HEK293 (cell line): Measurements from ENCODE around the gene SAMD1.

ENCODE experiments used
- GLIS1 ChIP-seq: fragments of 450-650 bp; formaldehyde crosslinking; IDR thresholded peaks from 2 replicates; pipeline ENCODE4 v1.5.1; 2016; ENCODE audit warnings: missing biosample characterization, missing genetic modification characterization
- GLIS2 ChIP-seq: fragments of 450-650 bp; formaldehyde crosslinking; IDR thresholded peaks from 2 replicates; pipeline ENCODE4 v1.5.1; 2016; ENCODE audit warnings: missing biosample characterization, missing genetic modification characterization
- KLF16 ChIP-seq: fragments of 450-650 bp; formaldehyde crosslinking; IDR thresholded peaks from 2 replicates; pipeline ENCODE4 v1.5.1; 2017; ENCODE audit warnings: missing biosample characterization, missing genetic modification characterization
- KLF8 ChIP-seq: fragments of 450-650 bp; formaldehyde crosslinking; IDR thresholded peaks from 2 replicates; pipeline ENCODE4 v1.5.1; 2016; ENCODE audit warnings: missing biosample characterization, missing genetic modification characterization
- KLF9 ChIP-seq: fragments of 450-650 bp; formaldehyde crosslinking; IDR thresholded peaks from 2 replicates; pipeline ENCODE4 v1.5.1; 2016; ENCODE audit warnings: missing biosample characterization, missing genetic modification characterization, low read depth
- PATZ1 ChIP-seq: fragments of 450-650 bp; formaldehyde crosslinking; IDR thresholded peaks from 2 replicates; pipeline ENCODE4 v1.5.1; 2016; ENCODE audit warnings: missing biosample characterization, missing genetic modification characterization
- PRDM6 ChIP-seq: fragments of 450-650 bp; formaldehyde crosslinking; IDR thresholded peaks from 2 replicates; pipeline ENCODE4 v1.5.1; 2017; ENCODE audit warnings: missing biosample characterization, missing genetic modification characterization
- RBAK ChIP-seq: fragments of 450-650 bp; formaldehyde crosslinking; IDR thresholded peaks from 2 replicates; pipeline ENCODE4 v1.5.1; 2016; ENCODE audit warnings: missing biosample characterization, missing genetic modification characterization
- SETDB1 ChIP-seq: IDR thresholded peaks from one replicate; pipeline ENCODE4 v1.6.1; 2017; ENCODE audit warnings: mild to moderate bottlenecking, low read length, moderate library complexity, mixed read lengths; ENCODE audit not compliant: insufficient read length
- ZBTB20 ChIP-seq: fragments of 450-650 bp; formaldehyde crosslinking; IDR thresholded peaks from 2 replicates; pipeline ENCODE4 v1.5.1; 2016; ENCODE audit warnings: missing biosample characterization, missing genetic modification characterization
- ZBTB26 ChIP-seq: fragments of 450-650 bp; formaldehyde crosslinking; optimal IDR thresholded peaks from 2 replicates; pipeline ENCODE3; 2016; ENCODE audit warnings: missing biosample characterization, mild to moderate bottlenecking, missing genetic modification characterization
- ZBTB8A ChIP-seq: fragments of 450-650 bp; formaldehyde crosslinking; IDR thresholded peaks from 2 replicates; pipeline ENCODE4 v1.5.1; 2016; ENCODE audit warnings: missing biosample characterization, missing genetic modification characterization
- ZFHX2 ChIP-seq: fragments of 450-650 bp; formaldehyde crosslinking; conservative IDR thresholded peaks from 2 replicates; pipeline ENCODE4 v1.5.1; 2016; ENCODE audit warnings: missing biosample characterization, missing genetic modification characterization
- ZNF133 ChIP-seq: fragments of 450-650 bp; formaldehyde crosslinking; IDR thresholded peaks from 2 replicates; pipeline ENCODE4 v1.5.1; 2016; ENCODE audit warnings: missing biosample characterization, missing genetic modification characterization
- ZNF18 ChIP-seq: fragments of 450-650 bp; formaldehyde crosslinking; IDR thresholded peaks from 2 replicates; pipeline ENCODE4 v1.5.1; 2016; ENCODE audit warnings: missing biosample characterization, missing genetic modification characterization
- ZNF24 ChIP-seq: fragments of 450-650 bp; formaldehyde crosslinking; IDR thresholded peaks from 2 replicates; pipeline ENCODE4 v1.5.1; 2016; ENCODE audit warnings: missing biosample characterization, missing genetic modification characterization
- ZNF280C ChIP-seq: fragments of 450-650 bp; formaldehyde crosslinking; IDR thresholded peaks from 2 replicates; pipeline ENCODE4 v1.5.1; 2016; ENCODE audit warnings: missing biosample characterization, missing genetic modification characterization
- ZNF37A ChIP-seq: fragments of 450-650 bp; IDR thresholded peaks from 2 replicates; pipeline ENCODE4 v1.5.1; 2018; ENCODE audit warnings: missing biosample characterization, missing genetic modification characterization
- ZNF404 ChIP-seq: fragments of 450-650 bp; formaldehyde crosslinking; IDR thresholded peaks from 2 replicates; pipeline ENCODE4 v1.5.1; 2017; ENCODE audit warnings: missing biosample characterization, missing genetic modification characterization
- ZNF473 ChIP-seq: fragments of 450-650 bp; formaldehyde crosslinking; IDR thresholded peaks from 2 replicates; pipeline ENCODE4 v1.5.1; 2017; ENCODE audit warnings: missing biosample characterization, missing genetic modification characterization
- ZNF658 ChIP-seq: fragments of 450-650 bp; formaldehyde crosslinking; IDR thresholded peaks from 2 replicates; pipeline ENCODE4; 2016; ENCODE audit warnings: missing biosample characterization, missing genetic modification characterization
- ZNF670 ChIP-seq: fragments of 450-650 bp; formaldehyde crosslinking; IDR thresholded peaks from 2 replicates; pipeline ENCODE4 v1.5.1; 2016; ENCODE audit warnings: missing biosample characterization, missing genetic modification characterization, low read depth
- TF ChIP-seq, protein P1 (sequence below): sonication (generic); formaldehyde crosslinking; IDR thresholded peaks from 2 replicates; pipeline ENCODE4 v1.8.1; 2022; ENCODE audit warnings: mild to moderate bottlenecking, moderate library complexity, missing genetic modification reagents
- TF ChIP-seq, protein P2 (sequence below): fragments of 450-650 bp; formaldehyde crosslinking; IDR thresholded peaks from 2 replicates; pipeline ENCODE4 v1.5.1; 2016; ENCODE audit warnings: missing biosample characterization, missing genetic modification characterization
- TF ChIP-seq, protein P3 (sequence below): fragments of 450-650 bp; formaldehyde crosslinking; IDR thresholded peaks from 2 replicates; pipeline ENCODE4; 2016; ENCODE audit warnings: missing biosample characterization, missing genetic modification characterization

The SAMD1 gene

DNA sequence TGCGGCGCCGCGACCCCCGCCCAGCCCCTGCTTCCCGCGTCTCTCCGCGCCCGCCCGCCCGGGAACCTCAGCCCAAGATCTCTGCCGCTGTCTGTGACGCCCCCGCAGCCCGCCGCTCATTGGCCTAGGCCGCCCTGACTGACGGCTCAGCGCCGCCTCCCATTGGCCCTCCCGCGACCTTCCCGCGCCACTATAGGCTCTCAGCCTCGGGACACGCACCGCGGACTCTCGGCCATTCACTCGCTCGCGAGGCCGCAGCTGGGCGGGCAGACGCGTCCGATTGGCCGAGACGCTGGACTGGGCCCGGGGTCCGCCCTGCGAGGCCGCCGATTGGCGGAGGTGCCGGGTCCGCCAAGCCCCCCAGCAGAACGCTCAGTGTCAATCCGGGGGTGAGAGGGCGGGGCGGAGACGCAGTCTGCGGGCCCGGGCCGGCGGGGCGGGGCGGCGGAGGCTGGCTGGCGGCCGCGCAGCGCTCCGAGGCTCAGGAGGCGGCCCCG is 27.2 kb upstream of the SAMD1 start, which contains the start of gene PRKACA (continued):
- TF ChIP-seq ZFHX2 (tag by site-specific recombination) = peak; percentile 91
- peak; percentile 77 for TF ChIP-seq ZBTB26 (tag by site-specific recombination)
- peak; percentile 81 for TF ChIP-seq GLIS2 (tag by site-specific recombination)
- no peak for TF ChIP-seq RBAK
- TF ChIP-seq PATZ1 (tag by site-specific recombination) = peak; percentile 66
- TF ChIP-seq ZNF404 (tag by site-specific recombination) = no peak
- peak; percentile 36; the same call in 1 of the 2 replicates for TF ChIP-seq ZBTB20 (tag by site-specific recombination)
- peak; percentile 54; the same call in 1 of the 2 replicates for TF ChIP-seq GLIS1 (tag by site-specific recombination)
- TF ChIP-seq PRDM6 (tag by site-specific recombination) = no peak
- TF ChIP-seq ZNF658 (tag by site-specific recombination) = no peak
- TF ChIP-seq SETDB1 = no peak
- no peak for TF ChIP-seq ZNF133
- no peak for TF ChIP-seq ZNF18
- no peak for TF ChIP-seq ZNF37A (tag by site-specific recombination)
- TF ChIP-seq KLF9 = peak; percentile 33; the same call in 1 of the 2 replicates
- no peak for TF ChIP-seq ZNF473 (tag by site-specific recombination)
- no peak for TF ChIP-seq ZNF24 (tag by site-specific recombination)
- TF ChIP-seq, protein P1, sequence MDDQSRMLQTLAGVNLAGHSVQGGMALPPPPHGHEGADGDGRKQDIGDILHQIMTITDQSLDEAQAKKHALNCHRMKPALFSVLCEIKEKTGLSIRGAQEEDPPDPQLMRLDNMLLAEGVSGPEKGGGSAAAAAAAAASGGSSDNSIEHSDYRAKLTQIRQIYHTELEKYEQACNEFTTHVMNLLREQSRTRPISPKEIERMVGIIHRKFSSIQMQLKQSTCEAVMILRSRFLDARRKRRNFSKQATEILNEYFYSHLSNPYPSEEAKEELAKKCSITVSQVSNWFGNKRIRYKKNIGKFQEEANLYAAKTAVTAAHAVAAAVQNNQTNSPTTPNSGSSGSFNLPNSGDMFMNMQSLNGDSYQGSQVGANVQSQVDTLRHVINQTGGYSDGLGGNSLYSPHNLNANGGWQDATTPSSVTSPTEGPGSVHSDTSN (CRISPR knock-in tag) = peak; percentile 99
- TF ChIP-seq ZBTB8A (tag by site-specific recombination) = peak; percentile 83
- TF ChIP-seq, protein P2, sequence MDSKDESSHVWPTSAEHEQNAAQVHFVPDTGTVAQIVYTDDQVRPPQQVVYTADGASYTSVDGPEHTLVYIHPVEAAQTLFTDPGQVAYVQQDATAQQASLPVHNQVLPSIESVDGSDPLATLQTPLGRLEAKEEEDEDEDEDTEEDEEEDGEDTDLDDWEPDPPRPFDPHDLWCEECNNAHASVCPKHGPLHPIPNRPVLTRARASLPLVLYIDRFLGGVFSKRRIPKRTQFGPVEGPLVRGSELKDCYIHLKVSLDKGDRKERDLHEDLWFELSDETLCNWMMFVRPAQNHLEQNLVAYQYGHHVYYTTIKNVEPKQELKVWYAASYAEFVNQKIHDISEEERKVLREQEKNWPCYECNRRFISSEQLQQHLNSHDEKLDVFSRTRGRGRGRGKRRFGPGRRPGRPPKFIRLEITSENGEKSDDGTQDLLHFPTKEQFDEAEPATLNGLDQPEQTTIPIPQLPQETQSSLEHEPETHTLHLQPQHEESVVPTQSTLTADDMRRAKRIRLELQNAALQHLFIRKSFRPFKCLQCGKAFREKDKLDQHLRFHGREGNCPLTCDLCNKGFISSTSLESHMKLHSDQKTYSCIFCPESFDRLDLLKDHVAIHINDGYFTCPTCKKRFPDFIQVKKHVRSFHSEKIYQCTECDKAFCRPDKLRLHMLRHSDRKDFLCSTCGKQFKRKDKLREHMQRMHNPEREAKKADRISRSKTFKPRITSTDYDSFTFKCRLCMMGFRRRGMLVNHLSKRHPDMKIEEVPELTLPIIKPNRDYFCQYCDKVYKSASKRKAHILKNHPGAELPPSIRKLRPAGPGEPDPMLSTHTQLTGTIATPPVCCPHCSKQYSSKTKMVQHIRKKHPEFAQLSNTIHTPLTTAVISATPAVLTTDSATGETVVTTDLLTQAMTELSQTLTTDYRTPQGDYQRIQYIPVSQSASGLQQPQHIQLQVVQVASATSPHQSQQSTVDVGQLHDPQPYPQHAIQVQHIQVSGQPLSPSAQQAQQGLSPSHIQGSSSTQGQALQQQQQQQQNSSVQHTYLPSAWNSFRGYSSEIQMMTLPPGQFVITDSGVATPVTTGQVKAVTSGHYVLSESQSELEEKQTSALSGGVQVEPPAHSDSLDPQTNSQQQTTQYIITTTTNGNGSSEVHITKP (tag by site-specific recombination) = peak; percentile 38; the same call in 1 of the 2 replicates
- TF ChIP-seq ZNF670 (tag by site-specific recombination) = no peak
- TF ChIP-seq, protein P3, sequence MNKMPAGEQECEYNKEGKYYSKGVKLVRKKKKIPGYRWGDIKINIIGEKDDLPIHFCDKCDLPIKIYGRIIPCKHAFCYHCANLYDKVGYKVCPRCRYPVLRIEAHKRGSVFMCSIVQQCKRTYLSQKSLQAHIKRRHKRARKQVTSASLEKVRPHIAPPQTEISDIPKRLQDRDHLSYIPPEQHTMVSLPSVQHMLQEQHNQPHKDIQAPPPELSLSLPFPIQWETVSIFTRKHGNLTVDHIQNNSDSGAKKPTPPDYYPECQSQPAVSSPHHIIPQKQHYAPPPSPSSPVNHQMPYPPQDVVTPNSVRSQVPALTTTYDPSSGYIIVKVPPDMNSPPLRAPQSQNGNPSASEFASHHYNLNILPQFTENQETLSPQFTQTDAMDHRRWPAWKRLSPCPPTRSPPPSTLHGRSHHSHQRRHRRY (tag by site-specific recombination) = no peak
- TF ChIP-seq KLF8 (tag by site-specific recombination) = no peak; the same call in 1 of the 2 replicates
- no peak for TF ChIP-seq ZNF280C (tag by site-specific recombination)
- TF ChIP-seq KLF16 (tag by site-specific recombination) = no peak
